ENCODE measurements around the gene YWHAQ.

The YWHAQ gene

GRCh38 chr2:9630736-9631552, at the start of gene YWHAQ:
TSS of gene YWHAQ (minus strand) at chr2:9630997. CDS start at chr2:9630452, 545 bp downstream.
- peak; percentile 95 for DNase-seq (ENCODE audit: low read depth, low spot score)

GRCh38 chr2:9680082-9680481, 49.3 kb upstream of the YWHAQ start:
- no peak for DNase-seq (ENCODE audit: low read depth, low spot score)

GRCh38 chr2:9679218-9679617, 48.4 kb upstream of the YWHAQ start:
- DNase-seq (ENCODE audit: low read depth, low spot score) = no peak

GRCh38 chr2:9678544-9678943, 47.7 kb upstream of the YWHAQ start:
- no peak for DNase-seq (ENCODE audit: low read depth, low spot score)

- no peak for DNase-seq (ENCODE audit: low read depth, low spot score)
These were observed 44.9 kb upstream of the YWHAQ start for GRCh38 chr2:9675415-9676351.

GRCh38 chr2:9674891-9675414, 44.2 kb upstream of the YWHAQ start:
- DNase-seq (ENCODE audit: low read depth, low spot score) = no peak

- DNase-seq (ENCODE audit: low read depth, low spot score) = no peak
These were observed 43.2 kb upstream of the YWHAQ start for GRCh38 chr2:9673914-9674481.

GRCh38 chr2:9668687-9669345, 38.0 kb upstream of the YWHAQ start:
- no peak for DNase-seq (ENCODE audit: low read depth, low spot score)

- DNase-seq (ENCODE audit: low read depth, low spot score) = no peak
These were observed 37.0 kb upstream of the YWHAQ start for GRCh38 chr2:9667826-9668225.

GRCh38 chr2:9666306-9666705, 35.5 kb upstream of the YWHAQ start:
- DNase-seq (ENCODE audit: low read depth, low spot score) = no peak

- DNase-seq (ENCODE audit: low read depth, low spot score) = no peak
These were observed 35.1 kb upstream of the YWHAQ start for GRCh38 chr2:9665898-9666297.

- no peak for DNase-seq (ENCODE audit: low read depth, low spot score)
These were observed 33.6 kb upstream of the YWHAQ start for GRCh38 chr2:9664365-9664764.

GRCh38 chr2:9663008-9663879, 32.4 kb upstream of the YWHAQ start:
- DNase-seq (ENCODE audit: low read depth, low spot score) = no peak

- DNase-seq (ENCODE audit: low read depth, low spot score) = no peak
These were observed 30.5 kb upstream of the YWHAQ start for GRCh38 chr2:9661261-9661660.

GRCh38 chr2:9660781-9661180, 30.0 kb upstream of the YWHAQ start:
- no peak for DNase-seq (ENCODE audit: low read depth, low spot score)

- DNase-seq (ENCODE audit: low read depth, low spot score) = no peak
These were observed 29.4 kb upstream of the YWHAQ start for GRCh38 chr2:9660154-9660553.

- no peak for DNase-seq (ENCODE audit: low read depth, low spot score)
These were observed 28.2 kb upstream of the YWHAQ start for GRCh38 chr2:9658972-9659371.

- no peak for DNase-seq (ENCODE audit: low read depth, low spot score)
These were observed 26.9 kb upstream of the YWHAQ start for GRCh38 chr2:9657731-9658130.

- DNase-seq (ENCODE audit: low read depth, low spot score) = no peak
These were observed 26.3 kb upstream of the YWHAQ start for GRCh38 chr2:9657083-9657482.

GRCh38 chr2:9656270-9656766, 25.5 kb upstream of the YWHAQ start:
- DNase-seq (ENCODE audit: low read depth, low spot score) = no peak

Data from activated naive CD8-positive, alpha-beta T cell treated with anti-CD3 and anti-CD28 coated beads, Interleukin-2, amount 50 U/mL, for 16 hours (primary cell).